Occipital lobe (tissue), 2 donors: ENCODE measurements around the gene LRCH3. TPM values are rescaled to one million over a fixed set of nuclear protein-coding genes. Genes with fewer than 3 reads are reported as not detected.

Source experiments
- DNase-seq: peaks from one replicate; lab custom pipeline; 2025; lab: John Stamatoyannopoulos, UW
- total RNA-seq: library from RNA; depleted of rRNA; stranded (reverse); fragments of >200 nt; gene quantifications from one replicate; pipeline ENCODE4 v1.2.3, GENCODE V29; 2014

The LRCH3 gene
- total RNA-seq, 1 donor from 2014 or later = 71.4 TPM

GRCh38 chr3:197833930-197834715 lies 43.1 kb downstream of the LRCH3 start:
- no peak for DNase-seq

DNA sequence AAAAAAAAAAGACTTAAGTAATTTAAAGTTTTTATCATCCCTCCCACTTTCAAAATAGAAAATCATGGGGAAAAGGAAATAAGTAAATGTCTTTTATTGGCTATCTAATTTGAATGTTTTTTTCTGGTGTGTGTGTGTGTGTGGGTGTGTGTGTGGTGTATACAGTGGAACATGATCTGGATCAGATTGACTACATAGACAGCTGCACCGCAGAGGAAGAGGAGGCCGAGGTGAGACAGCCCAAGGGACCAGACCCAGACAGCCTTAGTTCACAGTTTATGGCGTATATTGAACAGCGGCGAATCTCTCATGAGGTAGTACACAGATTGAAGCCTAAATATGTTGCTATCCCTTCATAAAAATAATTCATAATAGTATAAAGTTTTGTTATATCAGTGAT lies 44.5 kb downstream of the LRCH3 start:
- DNase-seq = no peak

DNA sequence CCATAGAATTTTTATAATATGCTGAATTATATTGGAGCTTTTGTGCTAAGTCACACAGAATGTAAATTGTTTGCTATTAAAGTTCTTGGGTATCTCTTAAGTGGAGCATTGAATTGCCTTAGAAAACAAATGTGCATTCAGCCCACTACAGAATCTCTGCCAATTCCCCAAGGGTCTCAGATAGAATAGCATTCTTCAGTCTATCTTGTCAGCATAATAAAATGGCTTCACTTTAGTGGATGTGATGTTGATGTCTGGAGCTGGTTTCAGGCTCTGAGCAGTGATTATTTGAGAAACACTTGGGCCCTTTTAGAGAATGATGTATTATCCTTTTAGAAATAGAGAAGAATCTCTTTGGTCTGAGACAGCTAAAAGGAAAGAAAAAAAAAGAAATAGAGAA lies 45.2 kb downstream of the LRCH3 start:
- DNase-seq = no peak

DNA sequence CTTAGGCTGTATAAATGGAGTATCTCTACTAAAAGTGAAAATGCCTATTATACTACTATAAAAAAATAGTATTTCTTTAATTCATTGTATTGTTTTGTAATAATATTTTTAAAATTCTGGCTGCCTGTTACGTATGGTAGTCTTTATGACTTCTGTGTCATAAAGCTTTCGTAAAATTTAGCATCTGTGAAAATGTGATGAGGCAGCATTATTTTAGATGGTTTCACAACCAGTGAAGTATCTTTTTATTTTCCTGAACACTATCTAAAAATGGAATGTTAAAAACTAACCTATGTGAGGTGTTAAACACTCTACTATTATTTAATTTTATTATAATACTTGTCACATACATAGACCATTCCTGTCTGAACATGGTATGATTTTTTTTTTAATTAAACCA lies 46.2 kb downstream of the LRCH3 start:
- no peak for DNase-seq

DNA sequence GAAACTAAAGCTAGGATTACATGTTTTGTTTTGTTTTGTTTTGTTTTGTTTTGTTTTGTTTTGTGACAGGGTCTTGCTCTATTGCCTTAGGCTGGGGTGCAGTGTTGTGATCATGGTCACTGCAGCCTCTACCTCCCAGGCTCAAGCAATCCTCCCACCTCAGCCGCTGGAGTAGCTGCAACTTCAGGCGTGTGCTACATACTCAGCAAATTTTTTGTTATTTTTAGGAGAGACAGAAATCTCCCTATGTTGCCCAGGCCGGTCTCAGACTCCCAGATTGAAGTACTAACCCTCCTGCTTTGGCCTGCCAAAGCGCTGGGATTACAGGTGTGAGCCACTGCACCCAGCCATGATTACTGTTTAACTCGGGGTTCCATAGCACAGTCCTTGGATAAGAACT lies 50.7 kb downstream of the LRCH3 start:
- DNase-seq = no peak

GRCh38 chr3:197846491-197846890 lies 55.4 kb downstream of the LRCH3 start:
- DNase-seq = no peak

- DNase-seq = no peak
These were observed 56.9 kb downstream of the LRCH3 start for GRCh38 chr3:197847866-197848401.

DNA sequence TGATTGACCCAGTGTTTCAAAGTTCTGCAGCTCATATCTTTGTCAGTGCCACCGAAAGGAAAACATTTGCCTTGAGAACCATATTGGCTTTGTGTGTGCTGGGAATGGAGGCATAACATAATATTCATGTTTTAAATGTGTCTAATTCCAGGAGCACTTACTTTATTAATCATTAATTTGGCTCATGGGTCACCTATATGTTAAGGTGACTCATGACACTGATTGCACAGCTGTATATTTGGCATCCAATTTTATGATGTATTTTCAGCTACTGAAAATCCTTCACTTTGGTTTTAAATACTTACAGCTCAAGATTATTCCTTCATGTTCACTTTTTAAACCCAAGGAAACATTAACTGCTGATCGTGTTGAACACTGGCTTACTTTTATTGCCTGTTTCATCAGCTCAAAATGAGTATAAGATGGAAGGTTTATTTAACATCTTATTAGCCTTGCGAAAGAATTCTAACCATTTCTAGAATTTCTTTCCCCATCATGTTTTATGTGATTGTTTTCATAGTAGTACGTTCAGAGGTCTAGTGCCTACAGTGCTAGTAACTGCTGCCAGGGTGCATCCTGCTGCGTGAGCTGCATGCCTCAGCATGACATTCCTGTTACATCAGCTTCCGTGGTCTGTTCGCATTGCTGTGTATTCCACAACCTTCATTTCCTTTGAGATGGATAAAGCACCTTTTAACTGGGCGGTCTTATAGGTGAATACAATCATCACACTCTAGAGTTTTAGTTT lies 63.7 kb downstream of the LRCH3 start:
- no peak for DNase-seq

DNA sequence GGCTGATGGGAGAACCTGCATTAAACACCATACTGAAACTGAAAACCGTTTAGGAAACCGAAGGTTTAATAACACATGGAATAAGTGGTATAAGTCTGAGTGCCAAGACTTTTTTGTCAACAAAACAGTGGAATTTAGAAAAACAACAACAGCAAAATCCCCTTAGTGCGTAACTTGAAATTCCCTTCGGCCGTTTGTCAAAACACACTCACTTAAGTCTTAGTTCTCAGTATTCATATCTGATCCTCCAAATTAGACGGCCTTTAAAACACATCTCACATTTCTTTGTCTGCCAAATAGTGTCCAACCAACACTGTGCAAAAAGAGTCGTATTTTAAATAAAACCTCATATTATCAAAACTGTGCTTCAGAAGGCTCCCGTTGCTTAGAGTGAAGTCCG lies 64.5 kb downstream of the LRCH3 start:
- DNase-seq = no peak

- DNase-seq = no peak
These were observed 65.3 kb downstream of the LRCH3 start for GRCh38 chr3:197856199-197856816.

DNA sequence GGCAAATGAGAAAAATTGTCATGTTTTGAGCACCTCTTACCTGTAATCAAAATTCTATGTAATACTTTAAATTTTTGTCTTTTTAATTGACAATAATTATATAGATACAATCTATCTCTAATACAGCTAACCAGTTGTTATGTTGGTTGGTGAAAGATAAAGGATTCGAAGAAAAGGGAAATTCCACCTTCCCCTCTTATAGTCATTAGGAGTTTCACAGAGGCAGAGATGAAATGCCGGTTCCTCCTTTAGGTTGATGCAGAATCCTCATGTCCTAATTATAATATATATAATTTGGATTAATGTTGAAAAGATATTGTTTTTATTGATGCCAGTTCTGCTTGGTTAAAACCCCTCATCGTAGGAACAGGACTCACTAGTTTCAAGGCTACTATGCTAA lies 67.1 kb downstream of the LRCH3 start:
- DNase-seq = no peak

GRCh38 chr3:197858598-197858997 lies 67.5 kb downstream of the LRCH3 start:
- no peak for DNase-seq

- DNase-seq = no peak
These were observed 75.0 kb downstream of the LRCH3 start for GRCh38 chr3:197866035-197866434.

DNA sequence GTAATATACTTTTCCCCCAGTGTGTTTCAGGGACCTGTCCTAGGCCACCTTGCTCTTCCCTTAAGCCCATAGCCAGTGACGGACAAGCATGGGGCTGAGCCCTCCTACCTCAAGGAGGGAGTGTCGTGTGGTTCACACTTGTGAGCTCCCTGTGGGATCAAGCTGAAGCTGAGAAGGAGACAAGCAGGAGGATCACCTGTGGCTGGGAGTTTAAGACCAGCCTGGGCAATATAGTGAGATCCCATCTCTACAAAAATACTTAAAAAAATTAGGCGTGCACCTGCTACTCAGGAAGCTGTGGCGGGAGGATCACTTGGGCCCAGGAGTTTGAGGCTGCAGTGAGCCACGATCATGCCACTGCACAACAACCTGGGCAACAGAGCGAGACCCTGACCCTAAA lies 82.3 kb downstream of the LRCH3 start:
- DNase-seq = no peak

DNA sequence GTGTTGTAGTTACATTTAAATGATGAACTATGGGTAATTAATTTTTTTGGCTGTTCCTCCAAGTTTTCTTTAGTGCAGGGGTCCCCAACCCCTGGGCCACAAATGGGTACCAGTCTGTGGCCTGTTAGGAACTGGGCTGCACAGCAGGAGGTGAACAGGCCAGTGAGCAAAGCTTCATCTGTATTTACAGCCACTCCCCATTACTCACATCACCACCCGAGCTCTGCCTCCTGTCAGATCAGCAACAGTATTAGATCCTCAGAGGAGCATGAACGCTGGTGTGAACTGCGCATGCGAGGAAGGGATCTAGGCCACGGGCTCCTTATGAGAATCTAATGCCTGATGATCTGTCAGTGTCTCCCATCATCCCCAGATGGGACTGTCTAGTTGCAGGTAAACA lies 83.0 kb downstream of the LRCH3 start:
- DNase-seq = no peak

DNA sequence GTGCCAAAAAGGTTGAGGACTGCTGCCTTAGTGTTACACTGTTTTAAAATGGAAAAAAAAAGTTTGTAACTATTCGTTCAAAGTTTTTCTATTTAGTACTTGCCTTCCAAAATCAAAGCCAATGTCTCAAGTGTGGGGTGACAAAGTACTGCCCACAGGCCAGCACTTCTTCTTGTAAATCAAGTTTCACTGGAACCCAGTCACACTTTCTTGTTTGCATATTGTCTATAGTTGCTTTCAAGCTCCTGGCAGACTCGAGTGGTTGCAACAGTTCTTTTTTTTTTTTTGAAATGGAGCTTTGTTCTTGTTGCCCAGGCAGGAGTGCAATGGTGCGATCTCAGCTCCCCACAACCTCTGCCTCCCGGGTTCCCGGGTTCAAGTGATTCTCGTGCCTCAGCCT lies 83.6 kb downstream of the LRCH3 start:
- DNase-seq = no peak

GRCh38 chr3:197877902-197878301 lies 86.8 kb downstream of the LRCH3 start:
- DNase-seq = no peak

- DNase-seq = no peak
These were observed 87.4 kb downstream of the LRCH3 start for GRCh38 chr3:197878427-197878826.

GRCh38 chr3:197880491-197881269 lies 89.6 kb downstream of the LRCH3 start:
- DNase-seq = no peak

DNA sequence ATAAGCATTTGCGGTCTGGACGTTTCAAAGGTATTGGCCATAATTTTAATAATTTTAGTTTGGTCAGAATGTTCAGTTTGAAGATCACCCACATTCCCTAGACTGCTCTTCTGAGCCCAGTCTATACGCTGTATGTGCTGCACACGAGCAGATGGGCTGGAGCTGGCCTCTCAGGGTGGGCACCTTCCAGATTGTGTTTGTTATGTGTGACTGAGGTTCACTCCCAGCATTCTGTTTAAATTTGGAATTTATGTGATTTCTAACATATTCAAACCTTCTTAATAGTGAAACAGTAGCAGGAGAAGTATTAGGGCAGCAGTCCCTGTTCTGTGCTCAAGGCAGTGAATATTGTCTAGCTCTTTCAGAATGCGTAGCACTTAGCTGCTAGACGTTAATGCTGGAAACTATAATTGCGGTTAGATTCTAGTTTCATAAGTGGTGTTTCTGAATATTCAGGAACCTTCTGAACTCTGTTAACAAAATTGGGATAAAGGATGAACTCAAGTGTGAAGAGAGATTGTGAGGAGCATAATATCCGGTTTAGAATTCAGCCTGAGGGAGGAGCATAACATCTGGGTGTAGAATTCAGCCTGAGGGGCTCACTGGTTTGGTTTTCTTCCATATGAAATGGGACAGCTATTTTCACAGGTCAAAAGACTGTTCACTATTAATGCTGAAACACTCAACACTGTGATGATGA lies 90.4 kb downstream of the LRCH3 start:
- DNase-seq = no peak

- no peak for DNase-seq
These were observed 90.9 kb downstream of the LRCH3 start for GRCh38 chr3:197881970-197882338.
